ENCODE data around the gene ACMSD.
"Not testable (repeated sequence)": the region's sequence is repeated elsewhere in the genome, so short reads cannot be mapped to it uniquely, and the experiment has no call there.

Gene ACMSD

GRCh38 chr2:134800341-134800740 is 38.1 kb upstream of the ACMSD start:
- Histone ChIP-seq H3K27ac (replicated peaks) (no peak overlapping the region), H3K27me3 (ENCODE audit: insufficient read depth, poor library complexity, severe bottlenecking) (no peaks in the 10 kb centered on the region), H3K4me3 (replicated peaks; ENCODE audit: insufficient read depth, low read length) (no peak overlapping the region)
- no peak for DNase-seq (ENCODE audit: low read depth in 1 of 2, low spot score in 1 of 2)
- TF ChIP-seq, protein P1, sequence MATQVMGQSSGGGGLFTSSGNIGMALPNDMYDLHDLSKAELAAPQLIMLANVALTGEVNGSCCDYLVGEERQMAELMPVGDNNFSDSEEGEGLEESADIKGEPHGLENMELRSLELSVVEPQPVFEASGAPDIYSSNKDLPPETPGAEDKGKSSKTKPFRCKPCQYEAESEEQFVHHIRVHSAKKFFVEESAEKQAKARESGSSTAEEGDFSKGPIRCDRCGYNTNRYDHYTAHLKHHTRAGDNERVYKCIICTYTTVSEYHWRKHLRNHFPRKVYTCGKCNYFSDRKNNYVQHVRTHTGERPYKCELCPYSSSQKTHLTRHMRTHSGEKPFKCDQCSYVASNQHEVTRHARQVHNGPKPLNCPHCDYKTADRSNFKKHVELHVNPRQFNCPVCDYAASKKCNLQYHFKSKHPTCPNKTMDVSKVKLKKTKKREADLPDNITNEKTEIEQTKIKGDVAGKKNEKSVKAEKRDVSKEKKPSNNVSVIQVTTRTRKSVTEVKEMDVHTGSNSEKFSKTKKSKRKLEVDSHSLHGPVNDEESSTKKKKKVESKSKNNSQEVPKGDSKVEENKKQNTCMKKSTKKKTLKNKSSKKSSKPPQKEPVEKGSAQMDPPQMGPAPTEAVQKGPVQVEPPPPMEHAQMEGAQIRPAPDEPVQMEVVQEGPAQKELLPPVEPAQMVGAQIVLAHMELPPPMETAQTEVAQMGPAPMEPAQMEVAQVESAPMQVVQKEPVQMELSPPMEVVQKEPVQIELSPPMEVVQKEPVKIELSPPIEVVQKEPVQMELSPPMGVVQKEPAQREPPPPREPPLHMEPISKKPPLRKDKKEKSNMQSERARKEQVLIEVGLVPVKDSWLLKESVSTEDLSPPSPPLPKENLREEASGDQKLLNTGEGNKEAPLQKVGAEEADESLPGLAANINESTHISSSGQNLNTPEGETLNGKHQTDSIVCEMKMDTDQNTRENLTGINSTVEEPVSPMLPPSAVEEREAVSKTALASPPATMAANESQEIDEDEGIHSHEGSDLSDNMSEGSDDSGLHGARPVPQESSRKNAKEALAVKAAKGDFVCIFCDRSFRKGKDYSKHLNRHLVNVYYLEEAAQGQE (IDR thresholded peaks at IDR 0.05; ENCODE audit: insufficient replicate concordance, low read depth) = no peak
- no peak for TF ChIP-seq POLR2AphosphoS5 (IDR thresholded peaks at IDR 0.05; ENCODE audit: low read depth)
- TF ChIP-seq SPI1 (IDR thresholded peaks at IDR 0.05; ENCODE audit: borderline replicate concordance, low read depth) = no peak
- TF ChIP-seq, protein P2, sequence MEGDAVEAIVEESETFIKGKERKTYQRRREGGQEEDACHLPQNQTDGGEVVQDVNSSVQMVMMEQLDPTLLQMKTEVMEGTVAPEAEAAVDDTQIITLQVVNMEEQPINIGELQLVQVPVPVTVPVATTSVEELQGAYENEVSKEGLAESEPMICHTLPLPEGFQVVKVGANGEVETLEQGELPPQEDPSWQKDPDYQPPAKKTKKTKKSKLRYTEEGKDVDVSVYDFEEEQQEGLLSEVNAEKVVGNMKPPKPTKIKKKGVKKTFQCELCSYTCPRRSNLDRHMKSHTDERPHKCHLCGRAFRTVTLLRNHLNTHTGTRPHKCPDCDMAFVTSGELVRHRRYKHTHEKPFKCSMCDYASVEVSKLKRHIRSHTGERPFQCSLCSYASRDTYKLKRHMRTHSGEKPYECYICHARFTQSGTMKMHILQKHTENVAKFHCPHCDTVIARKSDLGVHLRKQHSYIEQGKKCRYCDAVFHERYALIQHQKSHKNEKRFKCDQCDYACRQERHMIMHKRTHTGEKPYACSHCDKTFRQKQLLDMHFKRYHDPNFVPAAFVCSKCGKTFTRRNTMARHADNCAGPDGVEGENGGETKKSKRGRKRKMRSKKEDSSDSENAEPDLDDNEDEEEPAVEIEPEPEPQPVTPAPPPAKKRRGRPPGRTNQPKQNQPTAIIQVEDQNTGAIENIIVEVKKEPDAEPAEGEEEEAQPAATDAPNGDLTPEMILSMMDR (IDR thresholded peaks at IDR 0.05; ENCODE audit: insufficient read depth, low read length) = no peak
- TF ChIP-seq GABPA (IDR thresholded peaks at IDR 0.05; ENCODE audit: low read depth) = no peak

DNA sequence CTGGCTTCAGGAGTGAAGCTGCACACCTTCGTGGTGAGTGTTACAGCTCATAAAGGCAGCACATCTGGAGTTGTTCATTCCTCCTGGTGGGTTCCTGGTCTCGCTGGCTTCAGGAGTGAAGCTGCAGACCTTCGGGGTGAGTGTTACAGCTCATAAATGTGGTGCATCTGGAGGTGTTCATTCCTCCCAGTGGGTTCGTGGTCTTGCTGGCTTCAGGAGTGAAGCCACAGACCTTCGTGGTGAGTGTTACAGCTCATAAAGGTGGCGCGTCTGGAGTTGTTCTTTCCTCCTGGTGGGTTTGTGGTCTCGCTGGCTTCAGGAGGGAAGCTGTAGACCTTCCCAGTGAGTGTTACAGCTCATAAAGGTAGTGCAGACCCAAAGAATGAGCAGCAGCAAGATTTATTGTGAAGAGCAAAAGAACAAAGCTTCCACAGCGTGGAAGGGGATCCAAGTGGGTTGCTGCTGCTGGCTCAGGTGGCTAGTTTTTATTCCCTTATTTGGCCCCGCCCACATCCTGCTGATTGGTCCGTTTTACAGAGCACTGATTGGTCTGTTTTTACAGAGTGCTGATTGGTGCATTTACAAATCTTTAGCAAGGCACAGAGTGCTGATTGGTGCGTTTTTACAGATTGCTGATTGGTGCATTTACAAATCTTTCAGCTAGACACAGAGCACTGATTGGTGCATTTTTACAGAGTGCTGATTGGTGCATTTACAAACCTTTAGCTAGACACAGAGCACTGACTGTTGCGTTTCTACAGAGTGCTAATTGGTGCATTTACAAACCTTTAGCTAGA is 34.6 kb upstream of the ACMSD start:
- H3K27ac ChIP-seq (replicated peaks); H3K27me3 ChIP-seq (ENCODE audit: insufficient read depth, poor library complexity, severe bottlenecking); H3K4me3 ChIP-seq (replicated peaks; ENCODE audit: insufficient read depth, low read length); DNase-seq (ENCODE audit: low read depth in 1 of 2, low spot score in 1 of 2): not testable (repeated sequence)

DNA sequence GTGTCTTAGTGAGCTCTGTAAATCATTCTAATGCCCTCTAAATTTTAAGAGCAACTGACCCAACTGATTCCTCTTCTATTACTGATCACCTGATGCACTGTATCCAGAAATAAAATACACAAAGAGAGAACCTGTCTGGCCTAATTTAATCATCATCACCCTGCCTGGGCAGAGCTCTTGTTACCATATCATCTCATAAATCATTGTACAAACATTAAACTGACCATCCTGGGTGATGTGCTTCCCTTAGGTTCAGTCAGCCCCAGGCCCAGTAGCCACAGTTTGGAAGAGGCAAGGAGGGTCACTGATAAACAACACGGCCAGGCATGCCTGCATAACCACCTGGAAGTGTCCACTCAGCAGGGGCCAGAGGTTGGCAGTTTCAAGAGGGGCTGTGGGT is 22.7 kb upstream of the ACMSD start:
- TF ChIP-seq SPI1 (IDR thresholded peaks at IDR 0.05; ENCODE audit: borderline replicate concordance, low read depth) (no peak), POLR2AphosphoS5 (IDR thresholded peaks at IDR 0.05; ENCODE audit: low read depth) (no peak), GABPA (IDR thresholded peaks at IDR 0.05; ENCODE audit: low read depth) (no peak)
- TF ChIP-seq, protein P1 (IDR thresholded peaks at IDR 0.05; ENCODE audit: insufficient replicate concordance, low read depth) = no peak
- H3K27ac ChIP-seq (replicated peaks) = no peak overlapping the region
- H3K4me3 ChIP-seq (replicated peaks; ENCODE audit: insufficient read depth, low read length) = no peak overlapping the region
- no peak for DNase-seq (ENCODE audit: low read depth in 1 of 2, low spot score in 1 of 2)
- no peaks in the 10 kb centered on the region for H3K27me3 ChIP-seq (ENCODE audit: insufficient read depth, poor library complexity, severe bottlenecking)

- no peak for DNase-seq (ENCODE audit: low read depth in 1 of 2, low spot score in 1 of 2)
- H3K27ac ChIP-seq (replicated peaks) = no peak overlapping the region
- no peak overlapping the region for H3K4me3 ChIP-seq (replicated peaks; ENCODE audit: insufficient read depth, low read length)
- no peaks in the 10 kb centered on the region for H3K27me3 ChIP-seq (ENCODE audit: insufficient read depth, poor library complexity, severe bottlenecking)
- no peak for TF ChIP-seq POLR2AphosphoS5 (IDR thresholded peaks at IDR 0.05; ENCODE audit: low read depth)
- no peak for TF ChIP-seq SPI1 (IDR thresholded peaks at IDR 0.05; ENCODE audit: borderline replicate concordance, low read depth)
- TF ChIP-seq, protein P1 (IDR thresholded peaks at IDR 0.05; ENCODE audit: insufficient replicate concordance, low read depth) = no peak
- TF ChIP-seq, protein P2 (IDR thresholded peaks at IDR 0.05; ENCODE audit: insufficient read depth, low read length) = no peak
- no peak for TF ChIP-seq GABPA (IDR thresholded peaks at IDR 0.05; ENCODE audit: low read depth)
Observed at GRCh38 chr2:134818321-134818720, 20.1 kb upstream of the ACMSD start.

Measured in HL-60 (cell line).